Measurements from ENCODE around the gene AKAP13. TPM values are rescaled to one million over a fixed set of nuclear protein-coding genes. Genes with fewer than 3 reads are reported as not detected.

The AKAP13 gene
- total and polyA plus RNA-seq, 2 experiments from 2014 or later: 53.1 to 108 TPM

DNA sequence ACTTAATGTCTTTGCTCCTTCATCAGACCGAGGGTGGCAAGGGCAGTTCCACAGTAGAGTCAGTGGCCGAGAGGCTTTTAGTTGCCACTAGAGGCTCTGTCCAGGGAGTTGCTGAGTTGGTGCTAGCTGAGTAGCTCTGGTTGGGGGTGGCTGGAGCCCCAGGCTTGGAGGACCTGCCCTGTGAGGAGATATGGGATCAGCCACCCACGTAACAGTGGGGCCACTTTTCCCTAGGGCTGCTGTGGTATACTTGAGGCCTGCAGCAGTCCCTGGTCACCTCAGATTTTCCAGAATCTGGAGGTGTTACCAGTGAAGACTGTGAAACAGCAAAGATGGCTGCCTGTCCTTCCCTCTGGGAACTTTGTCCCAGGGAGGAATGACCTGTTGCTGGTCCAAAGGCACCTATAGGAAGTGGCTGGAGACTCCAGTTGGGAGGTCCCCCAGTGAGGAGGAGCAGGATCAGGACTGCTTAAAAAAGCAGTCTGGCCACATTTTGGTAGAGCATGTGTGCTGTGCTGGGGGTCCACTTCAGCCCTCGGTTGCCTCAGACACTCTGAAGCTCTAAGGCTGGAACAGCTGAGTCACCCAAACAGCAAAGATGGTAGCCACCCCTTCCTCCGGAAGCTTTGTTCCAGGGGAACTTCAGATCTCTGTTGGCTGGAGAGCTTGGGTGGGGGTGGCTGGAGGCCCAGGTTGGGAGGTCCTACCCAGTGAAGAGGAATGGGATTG, 72.9 kb downstream of the AKAP13 start:
- DNase-seq (ENCODE audit: low read depth in 1 of 2, low spot score in 1 of 2): no peak
- Histone ChIP-seq H3K27ac (no peak overlapping the region), H3K27me3 (no peaks in the 10 kb centered on the region), H3K4me3 (no peak overlapping the region), H3K9me3 (ENCODE audit: low read depth) (no peaks in the 10 kb centered on the region), H3K36me3 (no peaks in the 10 kb centered on the region), H3K4me1 (ENCODE audit: low read depth) (peaks cover 3% of the 10 kb centered on the region)
- TF ChIP-seq, protein P1, sequence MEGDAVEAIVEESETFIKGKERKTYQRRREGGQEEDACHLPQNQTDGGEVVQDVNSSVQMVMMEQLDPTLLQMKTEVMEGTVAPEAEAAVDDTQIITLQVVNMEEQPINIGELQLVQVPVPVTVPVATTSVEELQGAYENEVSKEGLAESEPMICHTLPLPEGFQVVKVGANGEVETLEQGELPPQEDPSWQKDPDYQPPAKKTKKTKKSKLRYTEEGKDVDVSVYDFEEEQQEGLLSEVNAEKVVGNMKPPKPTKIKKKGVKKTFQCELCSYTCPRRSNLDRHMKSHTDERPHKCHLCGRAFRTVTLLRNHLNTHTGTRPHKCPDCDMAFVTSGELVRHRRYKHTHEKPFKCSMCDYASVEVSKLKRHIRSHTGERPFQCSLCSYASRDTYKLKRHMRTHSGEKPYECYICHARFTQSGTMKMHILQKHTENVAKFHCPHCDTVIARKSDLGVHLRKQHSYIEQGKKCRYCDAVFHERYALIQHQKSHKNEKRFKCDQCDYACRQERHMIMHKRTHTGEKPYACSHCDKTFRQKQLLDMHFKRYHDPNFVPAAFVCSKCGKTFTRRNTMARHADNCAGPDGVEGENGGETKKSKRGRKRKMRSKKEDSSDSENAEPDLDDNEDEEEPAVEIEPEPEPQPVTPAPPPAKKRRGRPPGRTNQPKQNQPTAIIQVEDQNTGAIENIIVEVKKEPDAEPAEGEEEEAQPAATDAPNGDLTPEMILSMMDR (IDR thresholded peaks at IDR 0.05; ENCODE audit: low read depth, low read length): no peak

- no peaks in the 10 kb centered on the region for H3K9me3 ChIP-seq (ENCODE audit: low read depth)
- no peak overlapping the region for H3K27ac ChIP-seq
- H3K4me1 ChIP-seq (ENCODE audit: low read depth): peaks cover 3% of the 10 kb centered on the region
- TF ChIP-seq, protein P1 (IDR thresholded peaks at IDR 0.05; ENCODE audit: low read depth, low read length): no peak
- H3K27me3 ChIP-seq: no peaks in the 10 kb centered on the region
- no peaks in the 10 kb centered on the region for H3K36me3 ChIP-seq
- no peak overlapping the region for H3K4me3 ChIP-seq
- no peak for DNase-seq (ENCODE audit: low read depth in 1 of 2, low spot score in 1 of 2)
Measured at GRCh38 chr15:85454403-85454802, 74.0 kb downstream of the AKAP13 start.

GRCh38 chr15:85455891-85456290, 75.5 kb downstream of the AKAP13 start:
- H3K27me3 ChIP-seq: no peaks in the 10 kb centered on the region
- TF ChIP-seq, protein P1 (IDR thresholded peaks at IDR 0.05; ENCODE audit: low read depth, low read length): no peak
- H3K36me3 ChIP-seq: no peaks in the 10 kb centered on the region
- no peaks in the 10 kb centered on the region for H3K9me3 ChIP-seq (ENCODE audit: low read depth)
- H3K4me3 ChIP-seq: no peak overlapping the region
- peaks cover 15% of the 10 kb centered on the region for H3K4me1 ChIP-seq (ENCODE audit: low read depth)
- no peak for DNase-seq (ENCODE audit: low read depth in 1 of 2, low spot score in 1 of 2)
- no peak overlapping the region for H3K27ac ChIP-seq

DNA sequence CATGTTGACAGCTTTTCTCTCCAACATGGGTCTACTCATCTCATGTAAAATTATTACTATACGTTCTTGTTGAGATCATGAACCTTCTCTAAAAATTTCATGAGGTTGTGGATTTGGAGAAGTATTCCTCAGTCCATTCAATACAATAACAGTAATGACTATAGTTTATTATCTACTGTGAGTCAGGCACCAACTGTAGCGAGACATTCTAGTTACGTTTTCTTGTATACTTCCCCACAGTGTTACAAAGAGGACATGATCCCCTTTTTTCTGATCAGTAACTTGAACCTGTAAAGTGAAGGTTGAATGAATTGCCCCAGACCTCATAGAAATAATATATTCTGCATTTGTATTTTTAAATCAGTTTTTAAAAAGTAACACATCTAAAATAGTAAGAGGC, 76.4 kb downstream of the AKAP13 start:
- H3K27me3 ChIP-seq: no peaks in the 10 kb centered on the region
- peaks cover 21% of the 10 kb centered on the region for H3K4me1 ChIP-seq (ENCODE audit: low read depth)
- no peaks in the 10 kb centered on the region for H3K36me3 ChIP-seq
- H3K4me3 ChIP-seq: no peak overlapping the region
- H3K27ac ChIP-seq: peak overlapping the region; percentile 35
- no peaks in the 10 kb centered on the region for H3K9me3 ChIP-seq (ENCODE audit: low read depth)
- DNase-seq (ENCODE audit: low read depth in 1 of 2, low spot score in 1 of 2): no peak
- TF ChIP-seq, protein P1 (IDR thresholded peaks at IDR 0.05; ENCODE audit: low read depth, low read length): no peak

DNA sequence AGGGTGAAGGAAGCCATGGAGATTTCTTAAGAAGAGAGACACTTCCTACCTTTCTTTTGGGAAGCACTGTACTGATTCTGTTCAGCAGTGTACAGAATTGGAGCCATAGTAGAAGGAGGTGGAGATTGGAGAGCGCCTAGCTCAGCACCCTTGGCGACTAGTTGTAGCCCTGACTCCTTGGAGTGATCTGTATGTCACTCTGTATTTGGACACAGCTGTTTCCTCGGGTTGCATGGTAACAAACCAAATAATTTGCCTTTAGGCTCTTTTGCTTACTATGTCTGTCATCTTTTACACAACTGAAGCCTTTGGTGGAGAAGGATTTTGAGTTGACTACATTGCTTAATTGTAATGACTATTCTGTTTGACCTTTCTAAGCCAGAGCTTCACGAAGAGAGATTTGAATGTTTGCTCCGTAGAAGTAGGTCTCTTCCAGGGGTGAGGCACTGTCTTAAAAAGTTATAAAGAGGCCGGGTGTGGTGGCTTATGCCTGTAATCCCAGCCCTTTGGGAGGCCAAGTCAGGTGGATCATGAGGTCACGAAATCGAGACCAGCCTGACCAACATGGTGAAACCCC, 77.1 kb downstream of the AKAP13 start:
- Histone ChIP-seq H3K9me3 (ENCODE audit: low read depth) (no peaks in the 10 kb centered on the region), H3K4me3 (no peak overlapping the region), H3K27me3 (no peaks in the 10 kb centered on the region), H3K27ac (peak overlapping the region; percentile 35), H3K4me1 (ENCODE audit: low read depth) (peaks cover 23% of the 10 kb centered on the region), H3K36me3 (no peaks in the 10 kb centered on the region)
- DNase-seq (ENCODE audit: low read depth in 1 of 2, low spot score in 1 of 2): no peak
- TF ChIP-seq, protein P1 (IDR thresholded peaks at IDR 0.05; ENCODE audit: low read depth, low read length): no peak
